Muscle of back (tissue), 11 donors: ENCODE results near the gene RELL2. TPM values are rescaled to one million over a fixed set of nuclear protein-coding genes. Genes with fewer than 3 reads are reported as not detected.

Source experiments
- DNase-seq, 3 donors: peaks; one replicate each; pipeline versions ENCODE4 v3.0.0 to v3.0.0-alpha.2; 2013
- polyA plus RNA-seq, 10 donors: library from polyadenylated mRNA; unstranded; fragments of 120-200 nt; gene quantifications; one replicate each; pipeline ENCODE4 v1.2.1, GENCODE V29; 2013; ENCODE audit not compliant: insufficient read length in 10 of 10

The RELL2 gene
- polyA plus RNA-seq, 10 donors: 0.19 to 0.90 (median 0.23) TPM

DNA sequence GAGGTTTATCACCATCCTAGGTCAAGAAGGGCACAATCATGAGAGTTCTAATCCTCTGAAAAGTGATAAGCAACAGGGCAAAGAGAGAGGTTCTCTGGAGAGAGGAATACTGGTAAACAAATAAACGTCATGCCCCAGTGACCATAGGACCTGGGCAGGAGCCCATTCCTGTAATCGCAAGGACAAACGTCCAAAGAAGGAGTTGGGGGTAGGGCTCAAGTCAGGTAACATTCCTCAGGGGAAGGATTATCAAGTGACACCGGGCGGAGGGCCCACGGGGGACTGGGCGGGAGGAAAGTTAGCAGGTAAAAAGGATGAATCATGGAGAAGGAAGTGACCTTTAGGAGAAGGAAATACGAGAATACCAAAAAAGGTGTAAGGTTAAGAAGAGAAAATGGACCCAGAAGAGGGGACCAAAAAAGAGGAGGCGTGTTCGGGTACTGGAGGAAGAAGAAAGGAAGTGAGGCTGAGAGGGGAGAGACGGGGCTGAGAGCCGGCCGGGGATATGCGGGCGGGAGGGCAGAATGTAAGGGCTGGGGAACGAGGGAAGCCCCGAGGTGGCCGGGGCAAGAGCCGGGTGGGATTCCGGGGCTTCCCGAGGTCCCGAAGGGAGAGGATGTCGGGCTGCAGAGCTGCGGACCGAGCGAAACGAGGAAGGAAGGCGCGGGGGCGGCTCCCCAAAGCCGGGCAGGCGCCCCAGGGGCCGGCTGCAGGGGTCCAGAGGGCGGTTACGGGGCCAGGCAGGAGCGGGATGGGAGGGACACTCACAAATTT lies 18.6 kb upstream of the RELL2 start:
- peak in 2 of 3 donors; percentile 46 to 71 for DNase-seq

DNA sequence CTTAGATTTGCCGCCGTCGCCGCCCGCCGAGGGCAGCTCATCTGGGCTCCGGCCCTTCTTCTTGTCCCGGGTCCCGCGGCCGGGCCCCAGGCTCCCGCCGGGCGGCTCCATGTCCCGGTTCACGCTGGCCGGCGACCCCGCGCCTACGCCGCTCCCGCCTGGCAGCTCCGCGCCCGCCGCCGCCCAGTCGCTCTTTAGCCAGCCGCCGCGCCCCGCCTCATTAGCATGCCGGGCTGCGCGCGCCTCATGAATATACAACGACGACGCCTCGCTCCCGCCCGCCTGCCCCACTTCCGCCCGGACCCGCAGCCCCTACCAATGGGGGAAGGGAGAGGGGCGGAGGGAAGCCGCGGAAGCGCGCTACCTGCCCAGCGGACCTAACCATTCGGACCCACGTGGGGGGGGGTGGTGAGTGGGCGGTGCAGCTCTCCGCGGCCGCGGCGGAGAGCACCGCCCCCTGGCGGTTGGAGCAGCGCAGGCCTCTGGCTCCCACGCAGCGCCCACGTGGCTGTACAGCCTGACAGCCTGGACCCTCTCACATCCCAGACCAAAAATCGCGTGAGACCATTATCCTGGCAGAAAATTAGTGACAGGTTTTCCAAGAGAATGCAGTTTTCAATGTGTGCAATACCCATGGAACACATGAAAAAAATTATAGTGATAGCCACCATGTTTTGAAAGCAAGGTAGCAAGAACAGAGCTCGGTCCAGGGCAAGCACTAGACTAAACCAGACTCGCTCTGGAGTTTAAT lies 17.8 kb upstream of the RELL2 start, which contains the start of gene DIAPH1:
Gene DIAPH1, minus strand, starts transcription at position 197 of the 751 bp plus-strand sequence. Its CDS starts 86 bp downstream, at position 111.
- peak; percentile 95 to 98 (median 97) for DNase-seq

DNA sequence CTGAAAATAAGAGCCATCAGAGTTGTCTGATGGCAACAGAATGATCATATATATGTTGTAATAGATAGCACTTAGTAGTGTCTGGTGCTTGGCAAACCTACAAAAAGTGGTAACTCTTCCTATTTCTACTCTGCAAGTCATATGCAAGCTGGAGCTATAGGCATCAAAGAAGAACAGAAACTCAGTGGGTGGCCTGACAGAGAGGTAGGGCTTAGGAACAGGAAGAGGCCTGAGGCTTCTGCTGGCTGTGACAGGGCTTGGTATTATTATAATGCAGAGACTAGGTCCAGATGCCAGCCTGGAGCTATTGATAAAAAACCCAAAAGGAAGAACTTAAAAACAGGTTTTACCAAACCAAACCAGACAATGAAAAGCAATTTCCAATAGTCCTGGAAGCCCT lies 13.6 kb upstream of the RELL2 start:
- peak in 1 of 3 donors; percentile 40 for DNase-seq

DNA sequence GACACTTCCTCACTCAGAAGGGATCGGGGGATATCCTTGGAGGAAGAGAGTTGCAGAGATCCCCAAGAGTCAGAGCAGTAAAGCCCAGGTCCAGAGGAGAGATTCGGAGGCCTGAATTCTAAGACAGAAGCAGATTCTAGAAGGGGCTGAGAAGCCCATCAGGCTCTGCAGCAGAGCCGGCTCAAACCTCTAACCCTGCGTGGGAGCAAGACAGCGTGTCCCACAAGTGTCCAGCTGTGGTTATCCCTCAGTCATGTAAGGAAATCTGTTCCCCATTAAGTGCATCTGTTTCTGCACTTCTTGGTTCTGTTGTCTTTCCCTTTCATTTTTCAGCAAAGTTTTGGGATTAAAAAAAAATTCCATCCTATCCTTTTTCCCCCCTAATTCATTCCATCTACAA lies 13.2 kb upstream of the RELL2 start:
- DNase-seq: peak in 1 of 3 donors; percentile 64

DNA sequence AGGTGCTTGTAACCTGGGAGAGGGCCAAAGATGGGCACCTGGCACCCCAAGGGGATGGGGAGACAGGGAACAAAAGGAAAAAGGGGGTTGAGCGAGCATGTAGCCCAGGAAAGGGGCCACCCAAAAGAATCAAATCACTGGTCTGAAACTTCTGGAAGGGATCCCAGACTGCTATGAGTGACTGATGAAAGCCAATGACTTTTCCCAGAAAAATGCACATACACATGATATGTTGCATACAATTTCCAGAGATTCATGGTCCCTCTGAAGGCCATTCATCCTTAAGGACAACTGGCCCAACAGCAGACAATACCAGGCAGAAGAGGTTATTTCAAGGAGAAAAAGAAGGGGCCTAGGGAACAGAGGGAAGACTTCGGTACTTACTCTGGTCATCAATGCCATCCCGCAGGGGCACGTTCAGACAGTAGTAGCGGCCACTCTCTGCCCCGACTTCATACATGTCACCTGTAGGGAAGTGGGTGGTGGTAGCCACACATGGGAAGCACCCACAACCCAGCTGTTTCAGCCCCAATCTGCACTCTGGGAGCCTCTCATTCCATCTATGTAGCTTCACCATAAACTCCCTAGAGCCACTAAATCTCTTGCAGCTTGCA lies 8.5 kb upstream of the RELL2 start:
- no peak for DNase-seq

DNA sequence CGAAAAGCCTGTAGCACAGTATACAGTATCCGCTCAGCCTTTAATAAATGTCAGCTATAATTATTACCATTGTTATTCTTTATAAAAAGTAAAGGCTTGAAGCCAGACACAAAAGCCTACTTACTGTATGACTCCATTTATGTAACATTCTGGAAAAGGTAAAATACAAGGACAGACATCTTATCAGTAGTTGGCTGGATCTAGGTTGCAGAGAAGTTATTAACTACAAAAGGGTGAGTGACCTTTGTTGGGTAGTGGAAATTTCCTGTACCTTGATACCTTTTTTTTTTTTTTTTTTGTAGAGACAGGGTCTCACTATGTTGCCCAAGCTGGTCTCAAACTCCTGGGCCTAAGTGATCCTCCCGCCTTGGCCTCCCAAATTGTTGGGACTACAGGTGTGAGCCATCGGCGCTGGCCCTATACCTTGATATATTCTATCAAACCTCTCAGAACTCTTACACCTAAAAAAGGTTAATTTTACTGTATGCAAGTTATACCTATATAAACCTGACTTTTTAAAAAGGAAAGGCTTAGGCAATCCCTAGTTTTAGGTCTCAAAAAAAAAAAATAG lies 6.1 kb upstream of the RELL2 start:
- no peak for DNase-seq

DNA sequence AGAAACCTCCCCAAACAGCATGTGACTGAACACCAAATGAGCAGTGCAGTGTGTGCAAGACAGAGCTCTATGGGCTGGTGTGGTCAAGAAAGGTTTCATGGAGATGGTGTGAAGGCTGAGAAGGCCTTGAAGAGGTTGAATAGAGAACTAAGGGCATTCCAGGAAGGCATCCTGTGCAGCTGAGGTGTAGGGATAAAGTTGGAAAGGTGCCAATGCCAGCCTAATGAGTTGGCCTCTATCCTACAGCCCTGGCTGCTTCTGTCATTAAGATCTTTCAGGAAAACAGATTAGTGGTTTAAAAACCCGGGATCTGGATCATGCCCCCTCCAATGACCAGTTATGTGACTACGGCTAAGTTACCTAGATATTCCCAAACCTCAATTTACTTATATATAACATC lies 4.1 kb upstream of the RELL2 start:
- DNase-seq: no peak

DNA sequence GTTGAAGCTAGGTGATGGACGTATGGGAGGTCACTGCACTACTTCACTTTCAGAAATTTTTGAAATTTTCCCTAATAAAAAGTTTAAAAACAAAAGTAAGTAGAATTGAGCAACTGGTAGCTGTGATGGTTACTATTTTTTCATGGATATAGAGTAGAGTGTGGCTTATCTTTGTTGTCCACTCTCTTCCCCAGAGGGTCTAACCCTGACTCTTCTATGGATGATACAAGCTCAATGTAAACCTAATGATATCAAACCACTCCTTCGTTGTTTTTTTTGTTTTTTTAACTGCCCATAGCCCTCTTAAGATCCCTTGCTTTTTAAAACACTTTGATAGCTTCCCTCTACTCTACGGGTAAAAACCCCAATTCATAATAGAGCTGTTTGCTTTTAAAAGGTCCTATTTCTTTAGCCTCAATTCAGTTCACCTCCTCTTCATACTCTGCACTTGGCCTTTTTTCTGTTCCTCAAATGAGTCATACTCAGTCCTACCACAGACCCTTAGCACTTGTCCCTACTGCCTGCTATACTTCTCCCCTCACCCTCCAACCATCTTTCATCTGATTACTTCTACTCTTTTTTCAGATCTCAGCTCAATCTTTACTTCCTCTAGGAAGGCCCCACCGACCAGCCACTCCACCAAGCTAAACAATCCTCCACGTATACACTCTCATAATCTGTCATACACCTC lies 2.8 kb upstream of the RELL2 start:
- DNase-seq: no peak

DNA sequence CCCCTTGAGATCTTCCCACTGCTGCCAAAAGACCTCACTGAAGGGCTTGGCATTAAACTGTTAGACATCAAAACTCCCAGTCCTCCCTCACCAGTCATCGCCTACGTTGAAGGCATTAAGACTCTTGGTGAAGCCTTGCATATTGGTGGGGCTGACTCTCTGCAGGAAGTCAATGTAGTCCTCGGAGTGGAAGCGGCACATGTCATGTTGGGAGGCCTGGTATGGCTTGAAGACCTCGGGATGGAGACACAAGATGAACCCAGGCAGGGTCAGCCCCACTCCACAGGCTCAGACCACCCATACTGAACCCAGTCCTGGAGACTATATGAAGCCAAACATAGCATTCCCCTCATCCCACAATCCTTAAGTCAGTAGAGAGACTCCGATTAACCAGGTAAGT lies 2.1 kb upstream of the RELL2 start:
- no peak for DNase-seq

DNA sequence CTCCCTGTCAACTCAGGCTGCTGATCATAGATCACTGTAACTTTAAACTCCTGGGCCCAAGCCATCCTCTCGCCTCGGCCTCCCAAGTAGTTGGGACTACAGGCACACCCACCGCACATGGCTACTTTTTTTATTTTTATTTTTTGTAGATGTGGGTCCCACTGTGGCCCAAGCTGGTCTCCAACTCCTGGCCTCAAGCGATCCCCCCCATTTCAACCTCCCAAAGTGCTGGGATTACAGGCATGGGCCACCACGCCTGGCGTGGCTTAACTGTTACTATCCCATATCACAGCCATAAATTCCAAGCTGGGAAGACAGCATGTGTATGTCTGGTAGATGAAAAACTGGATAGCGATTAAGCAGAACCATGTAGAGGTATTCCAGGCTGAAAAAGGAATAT lies 1.2 kb upstream of the RELL2 start:
- DNase-seq: no peak

DNA sequence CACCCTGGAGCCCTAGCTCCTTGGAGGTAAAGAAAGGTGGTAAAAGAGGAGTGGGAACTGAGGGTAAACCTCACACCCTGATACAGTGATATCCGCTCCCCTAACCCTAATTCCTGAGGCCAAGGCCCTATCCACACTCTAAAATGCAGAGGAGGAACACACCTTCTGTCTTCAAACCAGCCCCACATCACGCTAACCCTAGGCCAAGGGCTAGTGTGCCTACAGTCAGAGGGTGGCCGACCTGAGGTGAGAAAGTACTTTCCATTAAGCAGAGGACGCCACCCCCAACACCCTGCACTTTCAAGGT lies 738 bp upstream of the RELL2 start:
- no peak for DNase-seq

DNA sequence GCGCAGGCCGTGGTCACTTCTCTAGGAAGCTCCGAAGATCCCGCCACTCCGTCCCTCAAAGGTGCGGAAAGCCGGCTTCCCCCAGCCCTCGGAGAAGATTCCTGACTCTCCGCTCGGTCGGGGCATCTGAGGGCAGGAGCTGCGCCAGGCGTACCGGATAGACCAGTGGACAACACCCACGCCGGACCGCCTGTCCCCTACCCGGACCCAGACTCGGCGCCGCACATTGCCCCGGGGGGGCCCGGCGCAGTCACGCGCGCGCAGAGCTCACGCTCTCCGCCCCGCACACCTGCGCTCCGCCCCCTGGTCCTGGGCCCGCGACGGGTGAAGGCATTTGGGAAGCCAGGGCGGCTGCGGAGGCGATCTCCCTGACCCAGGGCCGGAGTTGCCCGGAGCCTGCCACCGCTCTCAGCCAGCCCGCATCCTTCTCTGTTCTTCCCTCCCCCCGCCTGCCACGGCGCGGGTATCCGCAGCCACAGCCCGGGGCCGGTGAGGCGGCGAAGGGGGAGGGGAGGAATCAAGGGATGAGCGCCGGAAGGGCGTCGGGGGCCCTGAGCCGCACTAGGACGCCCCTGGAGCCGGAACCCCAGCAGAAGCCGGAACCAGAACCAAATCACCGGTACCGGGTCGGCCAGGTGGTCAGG lies 448 bp downstream of the RELL2 start:
- peak in 1 of 3 donors; percentile 32 for DNase-seq

DNA sequence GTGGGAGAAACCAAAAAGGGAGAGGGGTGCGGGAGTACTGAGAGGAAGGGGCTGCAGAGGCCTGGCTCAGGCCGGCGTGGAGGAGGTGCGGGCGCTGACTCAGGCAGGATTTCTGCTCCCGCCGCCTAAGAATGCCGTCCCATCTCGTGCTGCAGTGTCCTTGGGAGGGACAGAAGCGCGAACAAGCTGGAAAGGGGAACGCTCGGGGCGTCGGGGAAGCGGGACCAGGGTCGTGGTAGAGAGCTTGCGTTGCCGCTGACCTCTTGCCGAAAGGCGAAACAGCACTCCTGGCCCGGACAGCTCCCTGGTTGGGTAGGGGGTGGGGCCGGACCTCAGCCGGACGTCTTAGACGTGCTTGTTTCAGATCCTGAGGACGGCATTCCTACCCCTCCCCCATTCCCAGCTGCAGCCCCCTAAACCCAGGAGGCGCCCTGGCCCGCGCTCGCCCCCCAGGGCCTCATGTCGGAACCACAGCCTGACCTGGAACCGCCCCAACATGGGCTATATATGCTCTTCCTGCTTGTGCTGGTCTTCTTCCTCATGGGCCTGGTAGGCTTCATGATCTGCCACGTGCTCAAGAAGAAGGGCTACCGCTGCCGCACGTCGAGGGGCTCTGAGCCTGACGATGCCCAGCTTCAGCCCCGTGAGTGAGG lies 1.1 kb downstream of the RELL2 start:
- peak in 2 of 3 donors; percentile 56 to 81 for DNase-seq

DNA sequence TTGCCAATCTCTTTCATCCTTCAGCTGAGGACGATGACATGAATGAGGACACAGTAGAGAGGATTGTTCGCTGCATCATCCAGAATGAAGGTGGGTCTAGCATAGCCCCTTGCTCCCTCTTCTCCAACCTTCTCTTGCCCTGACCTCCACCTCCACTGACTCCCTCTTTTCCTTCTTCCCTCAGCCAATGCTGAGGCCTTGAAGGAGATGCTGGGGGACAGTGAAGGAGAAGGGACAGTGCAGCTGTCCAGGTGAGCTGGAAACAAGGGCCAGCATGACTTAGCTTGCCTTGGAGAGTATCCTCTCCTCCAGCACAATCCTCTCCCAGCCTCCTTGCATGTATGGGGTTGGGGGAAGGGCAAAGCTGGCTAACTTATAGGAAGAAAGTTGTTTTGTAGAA lies 2.0 kb downstream of the RELL2 start:
- no peak for DNase-seq

DNA sequence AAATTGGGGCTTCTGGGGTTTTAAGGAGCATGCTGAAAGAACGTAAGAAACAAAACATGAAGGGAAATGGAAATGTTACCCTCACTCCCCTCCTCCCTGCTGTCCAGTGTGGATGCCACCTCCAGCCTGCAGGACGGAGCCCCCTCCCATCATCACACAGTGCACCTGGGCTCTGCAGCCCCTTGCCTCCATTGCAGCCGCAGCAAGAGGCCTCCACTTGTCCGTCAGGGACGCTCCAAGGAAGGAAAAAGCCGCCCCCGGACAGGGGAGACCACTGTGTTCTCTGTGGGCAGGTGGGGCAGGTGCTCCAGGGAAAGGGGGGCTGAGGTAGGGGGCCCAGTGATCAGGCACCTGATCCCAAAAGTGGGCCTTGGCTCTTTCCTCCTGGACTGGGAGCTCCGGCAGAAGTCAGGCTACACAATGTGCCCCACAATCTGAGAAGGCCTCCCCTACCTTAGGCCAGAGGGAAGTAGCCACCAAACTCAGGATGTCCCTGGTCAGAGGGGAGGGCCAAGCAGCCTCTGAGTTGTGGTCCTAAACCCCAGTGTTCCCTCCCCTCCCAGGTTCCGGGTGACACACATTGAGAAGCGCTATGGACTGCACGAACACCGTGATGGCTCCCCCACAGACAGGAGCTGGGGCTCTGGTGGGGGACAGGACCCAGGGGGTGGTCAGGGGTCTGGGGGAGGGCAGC lies 2.7 kb downstream of the RELL2 start:
- DNase-seq: no peak

DNA sequence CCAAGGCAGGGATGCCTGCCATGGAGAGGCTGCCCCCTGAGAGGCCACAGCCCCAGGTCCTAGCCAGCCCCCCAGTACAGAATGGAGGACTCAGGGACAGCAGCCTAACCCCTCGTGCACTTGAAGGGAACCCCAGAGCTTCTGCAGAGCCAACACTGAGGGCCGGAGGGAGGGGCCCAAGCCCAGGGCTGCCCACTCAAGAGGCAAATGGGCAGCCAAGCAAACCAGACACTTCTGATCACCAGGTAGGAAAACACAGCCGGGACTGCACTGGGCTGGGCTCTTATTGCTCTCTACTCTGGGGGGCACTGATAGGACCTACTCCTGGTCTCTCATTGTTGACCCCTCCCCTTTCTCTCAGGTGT lies 3.2 kb downstream of the RELL2 start:
- DNase-seq: no peak

DNA sequence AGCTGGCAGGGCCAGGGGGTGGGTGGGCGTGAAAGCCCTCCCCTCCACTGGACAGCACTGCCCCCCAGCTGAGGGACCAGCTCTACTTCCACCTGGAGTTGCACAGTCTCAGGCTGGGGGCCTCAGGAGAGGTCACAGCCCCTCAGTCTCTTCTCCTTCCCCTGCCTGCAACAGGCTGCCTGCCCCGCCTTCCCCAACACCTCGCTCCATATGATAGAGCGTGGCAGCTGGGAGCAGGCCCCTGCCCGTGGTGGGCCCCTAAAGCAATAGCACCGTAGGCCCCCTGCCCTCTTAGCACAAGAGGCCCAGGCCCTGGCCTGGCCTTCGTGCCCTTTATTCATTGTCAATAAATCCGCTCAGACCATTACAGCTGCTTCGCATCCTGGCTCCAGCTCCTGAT lies 3.9 kb downstream of the RELL2 start:
- no peak for DNase-seq

DNA sequence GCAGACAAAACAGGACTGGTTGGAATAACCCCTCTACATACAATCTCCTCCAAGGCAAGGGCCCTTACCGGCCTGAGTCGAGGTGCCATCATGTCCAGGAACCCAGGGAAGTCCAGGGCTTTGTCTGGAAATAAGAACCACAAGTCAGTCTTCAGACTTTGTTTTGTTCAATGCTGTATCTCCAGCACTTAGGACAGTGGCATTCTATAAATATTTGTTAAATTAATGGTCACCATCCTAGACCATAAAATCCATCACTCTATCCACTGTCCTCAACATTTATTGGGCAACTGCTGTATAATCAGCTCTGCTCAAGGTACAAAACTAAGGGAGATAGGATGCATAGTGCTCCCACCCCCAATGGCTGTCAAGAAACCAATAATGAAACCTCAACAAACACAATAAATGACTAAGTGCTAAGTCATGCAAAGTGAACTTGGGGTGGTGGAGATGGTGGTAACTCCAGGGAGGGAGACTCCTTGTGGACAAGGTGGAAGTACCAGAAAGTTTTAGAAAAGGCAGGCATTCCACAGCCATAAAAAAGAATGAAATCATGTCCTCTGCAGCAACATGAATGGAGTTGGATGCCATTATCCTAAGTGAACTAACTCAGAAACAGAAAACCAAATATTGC lies 5.0 kb downstream of the RELL2 start:
- DNase-seq: no peak

DNA sequence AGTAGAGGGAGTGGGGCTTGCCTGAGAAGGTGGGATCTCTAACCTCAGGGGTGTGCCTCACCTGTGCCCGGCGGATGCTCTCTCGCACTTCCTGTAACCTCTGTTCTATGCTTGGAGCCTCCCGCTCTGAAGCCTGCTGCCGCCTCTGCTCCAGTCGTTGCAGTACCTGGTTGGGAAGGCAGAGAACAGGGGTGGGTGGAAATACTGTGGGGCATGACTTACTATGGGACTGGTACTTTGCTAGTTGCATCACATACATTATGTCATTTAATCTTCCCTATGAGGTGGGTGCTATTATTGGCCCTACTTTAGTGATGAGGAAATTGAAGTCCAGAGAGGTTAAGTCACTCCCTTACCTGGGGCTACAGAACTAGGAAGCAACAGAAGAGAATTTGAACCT lies 9.2 kb downstream of the RELL2 start:
- DNase-seq: no peak

DNA sequence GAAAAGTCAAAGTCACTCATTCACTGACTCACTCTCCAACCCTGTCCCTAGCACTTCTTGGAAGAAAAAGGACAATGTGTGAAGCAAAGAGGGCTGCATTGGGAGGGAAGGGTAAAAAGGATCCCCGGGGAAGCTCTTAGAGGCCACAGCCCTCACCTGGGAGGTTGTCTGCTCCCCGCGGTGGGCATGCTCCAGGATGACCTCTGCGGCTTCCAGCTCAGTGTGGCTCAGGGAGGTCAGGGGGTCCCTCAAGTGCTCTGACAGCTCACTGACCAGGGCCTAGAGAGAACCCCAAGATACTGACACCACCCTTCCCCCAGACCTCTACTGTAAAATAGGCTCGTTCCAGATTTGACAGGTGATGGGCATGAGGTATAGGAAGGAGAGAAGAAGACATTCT lies 10.4 kb downstream of the RELL2 start:
- DNase-seq: no peak
